Esophagus (tissue), 2 donors: ENCODE data around the gene NDOR1. TPM values are rescaled to one million over a fixed set of nuclear protein-coding genes. Genes with fewer than 3 reads are reported as not detected.
A peak's percentile ranks its signal among the peaks of the same experiment; 100 is the strongest.

Experiments used
- H3K27ac ChIP-seq, 2 donors: one replicate each; pipeline ENCODE4 v1.5.1; 2013; ENCODE audit warnings: low read depth in 2 of 2, mild to moderate bottlenecking in 2 of 2, inconsistent platforms in 1 of 2, low read length in 1 of 2, moderate library complexity in 1 of 2
- H3K27me3 ChIP-seq, 2 donors: one replicate each; pipeline ENCODE4 v1.6.1; 2013; ENCODE audit warnings: low read length in 2 of 2, control low read depth in 1 of 2, mild to moderate bottlenecking in 1 of 2; ENCODE audit not compliant: insufficient read depth in 2 of 2, control insufficient read depth in 1 of 2
- H3K36me3 ChIP-seq, 2 donors: one replicate each; pipeline ENCODE4 v1.6.1; 2013; ENCODE audit warnings: low read length in 1 of 2; ENCODE audit not compliant: control insufficient read depth in 2 of 2, insufficient read depth in 2 of 2
- H3K4me1 ChIP-seq, 2 donors: one replicate each; pipeline ENCODE4 v1.6.1; 2013; ENCODE audit warnings: low read length in 1 of 2; ENCODE audit not compliant: control insufficient read depth in 2 of 2, insufficient read depth in 2 of 2
- H3K4me3 ChIP-seq, 2 donors: one replicate each; pipeline ENCODE4 v1.5.1; 2013; ENCODE audit warnings: low read length in 2 of 2, mild to moderate bottlenecking in 2 of 2, low read depth in 1 of 2, moderate library complexity in 1 of 2
- H3K9me3 ChIP-seq, 2 donors: one replicate each; pipeline ENCODE4 v1.6.1; 2013; ENCODE audit warnings: mild to moderate bottlenecking in 2 of 2, low read depth in 1 of 2, low read length in 1 of 2, moderate library complexity in 1 of 2; ENCODE audit not compliant: control insufficient read depth in 2 of 2, insufficient read depth in 1 of 2
- WGBS, 2 donors: extraction: QIAGEN DNeasy Blood & Tissue Kit; methylation state at CpG; one replicate each; pipeline ENCODE4 v1.1.7; 2013; 5-methylcytosine and 5-hydroxymethylcytosine counted together
- polyA plus RNA-seq, 2 donors: library from polyadenylated mRNA; stranded (reverse); fragments of 200-250 nt; gene quantifications; one replicate each; pipeline ENCODE4 v1.2.3, GENCODE V29; 2013
- donor health status: healthy with polysubstance abuse.
- donor health status: Bipolar disorder and iron deficiency.

NDOR1 gene
- polyA plus RNA-seq, 2 donors, result 5.7 to 12.2 TPM

DNA sequence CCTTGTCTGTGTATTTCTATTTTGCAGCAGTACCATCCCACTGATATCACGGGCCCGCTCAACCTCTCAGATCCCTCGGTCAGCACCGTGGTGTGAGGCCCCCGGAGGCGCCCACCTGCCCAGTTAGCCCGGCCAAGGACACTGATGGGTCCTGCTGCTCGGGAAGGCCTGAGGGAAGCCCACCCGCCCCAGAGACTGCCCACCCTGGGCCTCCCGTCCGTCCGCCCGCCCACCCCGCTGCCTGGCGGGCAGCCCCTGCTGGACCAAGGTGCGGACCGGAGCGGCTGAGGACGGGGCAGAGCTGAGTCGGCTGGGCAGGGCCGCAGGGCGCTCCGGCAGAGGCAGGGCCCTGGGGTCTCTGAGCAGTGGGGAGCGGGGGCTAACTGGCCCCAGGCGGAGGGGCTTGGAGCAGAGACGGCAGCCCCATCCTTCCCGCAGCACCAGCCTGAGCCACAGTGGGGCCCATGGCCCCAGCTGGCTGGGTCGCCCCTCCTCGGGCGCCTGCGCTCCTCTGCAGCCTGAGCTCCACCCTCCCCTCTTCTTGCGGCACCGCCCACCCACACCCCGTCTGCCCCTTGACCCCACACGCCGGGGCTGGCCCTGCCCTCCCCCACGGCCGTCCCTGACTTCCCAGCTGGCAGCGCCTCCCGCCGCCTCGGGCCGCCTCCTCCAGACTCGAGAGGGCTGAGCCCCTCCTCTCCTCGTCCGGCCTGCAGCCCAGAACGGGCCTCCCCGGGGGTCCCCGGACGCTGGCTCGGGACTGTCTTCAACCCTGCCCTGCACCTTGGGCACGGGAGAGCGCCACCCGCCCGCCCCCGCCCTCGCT is 37.5 kb upstream of the NDOR1 start:
- Histone ChIP-seq H3K4me3 (peak overlapping the region in 1 of 2 donors; percentile 37), H3K4me1 (peaks cover 12 to 35% of the 10 kb centered on the region in 2 donors), H3K9me3 (peaks cover 0 to 3% of the 10 kb centered on the region in 2 donors), H3K27me3 (peaks cover 11 to 49% of the 10 kb centered on the region in 2 donors), H3K36me3 (no peaks in the 10 kb centered on the region), H3K27ac (no peak overlapping the region)
- 4 to 7% methylated on average over 43 to 57 of the region's 57 CpGs for WGBS, 2 donors

DNA sequence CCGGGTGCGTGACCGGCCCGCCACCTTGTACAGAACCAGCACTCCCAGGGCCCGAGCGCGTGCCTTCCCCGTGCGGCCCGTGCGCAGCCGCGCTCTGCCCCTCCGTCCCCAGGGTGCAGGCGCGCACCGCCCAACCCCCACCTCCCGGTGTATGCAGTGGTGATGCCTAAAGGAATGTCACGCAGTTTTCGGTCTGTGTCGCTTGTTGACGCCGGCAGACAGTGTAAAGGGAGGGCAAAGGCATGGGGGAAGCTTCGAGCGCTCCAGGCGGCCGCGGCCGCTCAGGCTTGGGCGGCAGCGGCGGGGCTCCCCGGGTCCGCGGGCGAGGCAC is 37.0 kb upstream of the NDOR1 start:
- WGBS, 2 donors, result 0 to 1% methylated on average over 31 to 36 of the region's 36 CpGs
- H3K4me3 ChIP-seq, result peak overlapping the region; percentile 37 to 41
- peaks cover 0 to 3% of the 10 kb centered on the region in 2 donors for H3K9me3 ChIP-seq
- H3K27me3 ChIP-seq, result peaks cover 11 to 46% of the 10 kb centered on the region in 2 donors
- no peak overlapping the region for H3K27ac ChIP-seq
- H3K36me3 ChIP-seq, result no peaks in the 10 kb centered on the region
- peaks cover 12 to 37% of the 10 kb centered on the region in 2 donors for H3K4me1 ChIP-seq

DNA sequence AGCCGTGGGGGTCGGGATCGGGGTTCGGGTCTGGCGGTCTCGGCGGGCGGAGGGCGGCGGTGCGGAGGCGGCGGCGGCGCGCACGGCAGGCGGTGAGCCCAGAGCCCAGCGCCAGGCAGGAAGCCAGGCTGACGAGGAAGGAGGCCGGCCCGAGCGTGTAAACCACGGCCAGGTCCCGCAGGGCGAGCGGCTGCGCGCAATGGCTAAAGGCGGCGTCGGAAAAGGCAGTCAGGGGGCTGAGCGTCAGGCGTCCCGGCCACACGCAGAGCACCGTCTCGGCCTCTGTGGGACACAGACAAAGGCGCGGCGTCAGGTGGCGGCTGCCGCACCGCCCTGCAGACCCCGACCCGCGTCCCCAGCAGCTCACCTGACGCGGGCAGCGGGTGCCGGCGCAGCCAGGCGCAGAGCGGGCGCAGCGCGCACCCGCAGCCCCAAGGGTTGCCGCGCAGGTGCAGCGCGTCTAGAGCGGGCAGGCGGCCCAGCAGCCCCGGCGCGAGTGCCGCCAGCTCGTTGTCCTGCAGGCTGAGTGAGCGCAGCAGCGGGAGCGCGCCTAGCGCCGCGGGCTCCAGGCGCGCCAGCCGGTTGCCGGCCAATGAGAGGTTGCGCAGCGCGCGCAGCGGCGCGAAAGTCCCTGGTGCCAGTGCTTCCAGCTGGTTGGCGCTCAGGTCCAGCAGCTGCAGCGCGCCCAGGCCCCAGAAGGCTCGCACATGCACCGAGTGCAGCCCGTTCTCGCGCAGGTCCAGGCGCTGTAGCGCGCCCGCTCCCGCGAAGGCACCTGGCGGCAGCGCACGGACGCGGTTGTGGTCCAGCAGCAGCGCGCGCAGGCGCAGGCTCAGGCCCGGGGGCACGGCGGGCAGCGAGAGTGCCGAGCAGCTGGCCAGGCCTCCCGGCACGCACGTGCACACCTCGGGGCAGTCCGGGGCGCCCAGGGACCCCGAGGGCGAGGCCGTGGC is 36.3 kb upstream of the NDOR1 start:
- Histone ChIP-seq H3K4me3 (peak overlapping the region; percentile 37 to 41), H3K9me3 (peaks cover 0 to 3% of the 10 kb centered on the region in 2 donors), H3K36me3 (no peaks in the 10 kb centered on the region), H3K27ac (no peak overlapping the region), H3K4me1 (peaks cover 14 to 43% of the 10 kb centered on the region in 2 donors), H3K27me3 (peaks cover 8 to 41% of the 10 kb centered on the region in 2 donors)
- WGBS, 2 donors, result 1% methylated on average over 71 to 124 of the region's 124 CpGs

DNA sequence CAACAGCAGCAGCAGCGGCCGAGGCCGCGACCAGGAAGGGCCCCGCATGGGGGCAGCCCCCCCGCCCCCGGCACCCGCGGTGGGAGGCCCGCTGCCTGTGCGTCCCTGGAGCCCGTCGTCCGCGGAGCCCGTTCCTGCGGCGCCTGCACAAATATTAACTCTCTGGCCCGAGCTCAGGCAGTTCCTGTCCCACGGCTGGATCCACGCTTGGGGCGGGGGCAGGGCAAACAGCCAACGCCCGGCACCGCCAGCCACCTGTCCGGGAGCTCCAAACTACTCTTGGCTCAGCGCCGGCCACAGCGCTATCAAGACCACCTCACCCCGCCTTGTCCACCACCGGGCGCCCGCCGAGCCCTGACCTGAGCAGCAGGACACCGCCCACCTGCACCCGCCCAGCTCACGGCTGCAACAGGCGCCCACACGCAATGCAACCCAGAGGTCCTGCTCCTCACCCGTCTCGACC is 35.6 kb upstream of the NDOR1 start, which contains the start of gene LRRC26:
LRRC26 (minus strand) TSS at position 156 of the 463 bp plus-strand sequence; CDS start at position 48, 108 bp downstream.
- WGBS, 2 donors, result 8 to 9% methylated on average over 41 of the region's 41 CpGs
- Histone ChIP-seq H3K27me3 (peaks cover 8 to 39% of the 10 kb centered on the region in 2 donors), H3K36me3 (no peaks in the 10 kb centered on the region), H3K27ac (no peak within 1 kb of the TSS), H3K4me1 (peaks cover 15 to 47% of the 10 kb centered on the region in 2 donors), H3K4me3 (peak within 1 kb of the TSS; percentile 37 to 41), H3K9me3 (peaks cover 0 to 3% of the 10 kb centered on the region in 2 donors)

DNA sequence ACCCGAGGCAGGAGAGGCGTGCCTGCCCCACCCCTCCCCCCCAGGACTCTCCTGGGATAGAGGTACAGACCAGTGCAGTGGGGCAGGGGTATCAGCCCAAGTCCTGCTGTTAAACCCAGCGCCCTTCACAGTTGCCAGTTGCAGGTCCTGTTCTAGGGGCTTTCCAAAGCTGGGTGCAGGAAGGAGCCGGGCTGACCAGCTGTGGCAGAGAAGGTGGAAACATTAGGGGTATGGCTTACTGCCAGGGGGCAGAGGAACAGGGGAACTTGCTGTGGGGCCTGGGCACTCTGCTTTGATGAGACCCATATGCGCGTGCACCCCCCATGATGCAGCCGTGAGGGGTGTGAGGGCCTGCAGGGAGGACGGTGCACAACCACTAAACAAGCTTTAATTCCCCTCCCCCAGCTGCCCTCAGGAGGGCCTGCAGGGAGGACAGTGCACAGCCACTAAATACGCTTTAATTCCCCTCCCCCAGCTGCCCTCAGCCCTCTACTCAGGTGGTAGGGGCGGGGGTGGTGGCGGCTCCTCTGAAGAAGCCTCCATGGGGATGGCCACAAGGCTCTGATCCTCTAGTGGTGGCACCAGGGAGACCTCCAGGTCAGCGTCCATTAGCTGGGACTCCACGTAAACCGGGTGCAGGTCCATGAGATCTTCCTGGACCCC is 34.9 kb upstream of the NDOR1 start:
- 45 to 47% methylated on average over 14 of the region's 14 CpGs for WGBS, 2 donors
- H3K27ac ChIP-seq, result no peak overlapping the region
- H3K4me3 ChIP-seq, result no peak overlapping the region
- H3K4me1 ChIP-seq, result peaks cover 17 to 53% of the 10 kb centered on the region in 2 donors
- peaks cover 0 to 3% of the 10 kb centered on the region in 2 donors for H3K9me3 ChIP-seq
- no peaks in the 10 kb centered on the region for H3K36me3 ChIP-seq
- H3K27me3 ChIP-seq, result peaks cover 8 to 39% of the 10 kb centered on the region in 2 donors

DNA sequence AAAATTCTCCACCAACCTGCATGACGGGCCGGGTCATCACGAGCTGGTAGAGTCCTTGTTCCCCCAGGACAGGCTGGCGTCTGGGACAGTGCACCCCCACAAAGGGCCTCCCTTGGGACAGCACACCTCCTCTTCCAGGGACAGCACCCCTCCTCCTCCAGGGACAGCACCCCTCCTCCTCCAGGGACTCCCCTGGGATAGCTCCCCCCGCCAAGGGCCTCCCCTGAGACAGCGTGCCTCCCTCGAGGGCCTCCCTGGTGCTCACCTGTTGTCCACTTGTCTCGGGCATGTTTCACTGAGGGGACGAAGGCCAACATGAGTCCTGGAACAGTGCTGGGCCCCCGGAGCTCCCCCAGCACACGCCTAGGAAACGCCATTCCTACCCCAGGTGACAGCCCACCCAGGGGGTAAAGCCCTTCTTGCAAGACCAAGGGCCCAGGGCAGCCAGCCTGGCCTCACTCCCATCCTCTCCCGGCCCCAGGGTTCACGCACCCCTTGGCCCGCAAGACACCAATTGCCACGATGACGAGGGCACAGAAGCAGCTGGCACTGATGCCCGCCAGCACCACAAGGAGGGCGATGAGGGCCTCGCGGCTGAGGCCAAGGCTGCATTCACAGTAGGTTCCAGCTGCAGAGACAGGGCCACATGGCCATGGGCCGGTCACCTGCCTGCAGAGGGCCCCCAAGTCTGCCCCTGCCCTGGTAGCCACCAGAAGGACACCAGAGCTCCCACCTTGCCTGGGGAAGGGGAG is 34.2 kb upstream of the NDOR1 start:
- Histone ChIP-seq H3K4me1 (peaks cover 17 to 53% of the 10 kb centered on the region in 2 donors), H3K27me3 (peaks cover 5 to 35% of the 10 kb centered on the region in 2 donors), H3K9me3 (peaks cover 0 to 3% of the 10 kb centered on the region in 2 donors), H3K27ac (no peak overlapping the region), H3K4me3 (no peak overlapping the region), H3K36me3 (no peaks in the 10 kb centered on the region)
- 74 to 83% methylated on average over 22 of the region's 22 CpGs for WGBS, 2 donors

GRCh38 chr9:137172901-137173795 is 32.4 kb upstream of the NDOR1 start:
- Histone ChIP-seq H3K27me3 (peaks cover 0 to 18% of the 10 kb centered on the region in 2 donors), H3K4me1 (peaks cover 13 to 53% of the 10 kb centered on the region in 2 donors), H3K9me3 (peaks cover 0 to 3% of the 10 kb centered on the region in 2 donors), H3K4me3 (no peak overlapping the region), H3K27ac (peak overlapping the region; percentile 33 to 65), H3K36me3 (peaks cover 0 to 4% of the 10 kb centered on the region in 2 donors)
- WGBS, 2 donors, result 38 to 44% methylated on average over 21 of the region's 21 CpGs
